ENCODE results near the gene NME3.

DNA sequence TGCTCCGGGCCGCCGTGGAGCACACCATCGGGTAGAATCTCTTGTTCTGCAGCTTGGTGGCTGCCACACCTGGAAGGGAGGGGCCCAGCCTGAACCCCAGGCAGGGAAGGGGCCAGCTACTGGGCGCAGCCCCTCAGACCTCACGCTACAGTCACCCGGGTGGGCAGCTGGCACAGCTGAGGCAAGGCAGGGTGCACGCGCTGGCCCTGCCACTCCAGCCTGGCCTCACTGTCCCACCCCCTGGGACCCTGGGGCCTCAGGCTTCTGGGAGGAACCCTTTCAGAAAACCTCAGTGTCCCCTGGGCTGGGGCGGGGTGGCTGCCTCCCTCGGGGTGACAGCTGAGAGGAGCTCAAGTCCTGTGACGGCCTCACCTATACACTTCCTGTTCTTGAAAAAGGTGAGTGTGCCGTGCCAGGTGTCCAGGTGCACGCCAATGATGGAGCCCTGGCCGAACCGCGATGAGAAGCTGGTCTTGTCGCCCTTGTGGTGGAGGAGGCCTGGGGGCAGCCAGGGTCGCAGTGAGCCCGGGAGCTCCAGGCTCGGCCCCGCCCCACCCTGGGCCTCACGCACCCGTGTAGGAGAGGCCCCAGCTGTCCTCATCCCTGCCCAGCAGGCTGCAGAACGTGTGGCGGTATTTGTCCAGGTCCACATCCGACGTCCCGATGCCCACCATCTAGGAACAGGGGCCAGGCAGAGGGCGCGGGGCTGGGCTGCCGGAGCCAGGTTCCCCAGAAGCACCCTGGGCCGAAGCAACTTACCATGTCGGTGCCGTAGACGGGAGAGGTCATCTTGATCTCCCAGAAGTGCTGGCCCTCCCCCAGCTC, 6.2 kb upstream of the NME3 start:
- TF ChIP-seq, protein P1, sequence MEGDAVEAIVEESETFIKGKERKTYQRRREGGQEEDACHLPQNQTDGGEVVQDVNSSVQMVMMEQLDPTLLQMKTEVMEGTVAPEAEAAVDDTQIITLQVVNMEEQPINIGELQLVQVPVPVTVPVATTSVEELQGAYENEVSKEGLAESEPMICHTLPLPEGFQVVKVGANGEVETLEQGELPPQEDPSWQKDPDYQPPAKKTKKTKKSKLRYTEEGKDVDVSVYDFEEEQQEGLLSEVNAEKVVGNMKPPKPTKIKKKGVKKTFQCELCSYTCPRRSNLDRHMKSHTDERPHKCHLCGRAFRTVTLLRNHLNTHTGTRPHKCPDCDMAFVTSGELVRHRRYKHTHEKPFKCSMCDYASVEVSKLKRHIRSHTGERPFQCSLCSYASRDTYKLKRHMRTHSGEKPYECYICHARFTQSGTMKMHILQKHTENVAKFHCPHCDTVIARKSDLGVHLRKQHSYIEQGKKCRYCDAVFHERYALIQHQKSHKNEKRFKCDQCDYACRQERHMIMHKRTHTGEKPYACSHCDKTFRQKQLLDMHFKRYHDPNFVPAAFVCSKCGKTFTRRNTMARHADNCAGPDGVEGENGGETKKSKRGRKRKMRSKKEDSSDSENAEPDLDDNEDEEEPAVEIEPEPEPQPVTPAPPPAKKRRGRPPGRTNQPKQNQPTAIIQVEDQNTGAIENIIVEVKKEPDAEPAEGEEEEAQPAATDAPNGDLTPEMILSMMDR (IDR thresholded peaks at IDR 0.05), result no peak
- no peak for TF ChIP-seq POLR2A (IDR thresholded peaks at IDR 0.05)

All from Peyer's patch (tissue), 4 donors.